A673 (cell line): ENCODE measurements around the gene PHAX.

Experiments
- EZH2 ChIP-seq: fragments of 200-600 bp; sonication (generic); IDR thresholded peaks from 2 replicates; pipeline ENCODE4 v1.6.1; 2017; ENCODE audit warnings: borderline replicate concordance, low read depth, mild to moderate bottlenecking, mixed read lengths, antibody characterized with exemption, low read length; ENCODE audit not compliant: poor library complexity, severe bottlenecking
- TF ChIP-seq, protein P1 (sequence below): fragments of 300-800, 200-600 bp; sonication (generic); conservative IDR thresholded peaks from 2 replicates; pipeline ENCODE4 v1.5.1; 2017; ENCODE audit warnings: low read depth, mild to moderate bottlenecking, antibody characterized with exemption, low read length, moderate library complexity, mixed read lengths

DNA sequence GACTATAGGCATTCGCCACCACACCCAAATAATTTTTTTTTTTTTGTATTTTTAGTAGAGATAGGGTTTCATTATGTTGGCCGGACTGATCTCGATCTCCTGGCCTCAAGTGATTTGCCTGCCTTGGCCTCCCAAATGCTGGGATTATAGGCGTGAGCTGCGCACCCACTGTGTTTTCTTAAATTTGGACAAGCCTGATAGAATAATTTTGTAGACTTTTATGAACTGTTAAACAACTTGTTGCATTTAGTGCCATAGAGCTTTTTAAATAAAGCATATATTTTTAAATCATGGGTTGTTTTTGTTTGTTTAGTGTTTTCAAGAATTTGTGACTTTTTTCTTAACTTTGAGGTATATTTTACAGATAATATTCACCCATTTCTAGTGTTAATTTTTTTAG is 4.8 kb downstream of the PHAX start:
- TF ChIP-seq, protein P1, sequence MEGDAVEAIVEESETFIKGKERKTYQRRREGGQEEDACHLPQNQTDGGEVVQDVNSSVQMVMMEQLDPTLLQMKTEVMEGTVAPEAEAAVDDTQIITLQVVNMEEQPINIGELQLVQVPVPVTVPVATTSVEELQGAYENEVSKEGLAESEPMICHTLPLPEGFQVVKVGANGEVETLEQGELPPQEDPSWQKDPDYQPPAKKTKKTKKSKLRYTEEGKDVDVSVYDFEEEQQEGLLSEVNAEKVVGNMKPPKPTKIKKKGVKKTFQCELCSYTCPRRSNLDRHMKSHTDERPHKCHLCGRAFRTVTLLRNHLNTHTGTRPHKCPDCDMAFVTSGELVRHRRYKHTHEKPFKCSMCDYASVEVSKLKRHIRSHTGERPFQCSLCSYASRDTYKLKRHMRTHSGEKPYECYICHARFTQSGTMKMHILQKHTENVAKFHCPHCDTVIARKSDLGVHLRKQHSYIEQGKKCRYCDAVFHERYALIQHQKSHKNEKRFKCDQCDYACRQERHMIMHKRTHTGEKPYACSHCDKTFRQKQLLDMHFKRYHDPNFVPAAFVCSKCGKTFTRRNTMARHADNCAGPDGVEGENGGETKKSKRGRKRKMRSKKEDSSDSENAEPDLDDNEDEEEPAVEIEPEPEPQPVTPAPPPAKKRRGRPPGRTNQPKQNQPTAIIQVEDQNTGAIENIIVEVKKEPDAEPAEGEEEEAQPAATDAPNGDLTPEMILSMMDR: no peak
- TF ChIP-seq EZH2: no peak
